GM12872 (cell line): ENCODE results near the gene DENND6B.

Source experiments
- TF ChIP-seq, protein P1 (sequence below): IDR thresholded peaks from 3 replicates; pipeline ENCODE4 v1.5.1; 2011; ENCODE audit warnings: low read depth, mild to moderate bottlenecking, low read length, moderate library complexity; ENCODE audit not compliant: insufficient read depth

Gene DENND6B

DNA sequence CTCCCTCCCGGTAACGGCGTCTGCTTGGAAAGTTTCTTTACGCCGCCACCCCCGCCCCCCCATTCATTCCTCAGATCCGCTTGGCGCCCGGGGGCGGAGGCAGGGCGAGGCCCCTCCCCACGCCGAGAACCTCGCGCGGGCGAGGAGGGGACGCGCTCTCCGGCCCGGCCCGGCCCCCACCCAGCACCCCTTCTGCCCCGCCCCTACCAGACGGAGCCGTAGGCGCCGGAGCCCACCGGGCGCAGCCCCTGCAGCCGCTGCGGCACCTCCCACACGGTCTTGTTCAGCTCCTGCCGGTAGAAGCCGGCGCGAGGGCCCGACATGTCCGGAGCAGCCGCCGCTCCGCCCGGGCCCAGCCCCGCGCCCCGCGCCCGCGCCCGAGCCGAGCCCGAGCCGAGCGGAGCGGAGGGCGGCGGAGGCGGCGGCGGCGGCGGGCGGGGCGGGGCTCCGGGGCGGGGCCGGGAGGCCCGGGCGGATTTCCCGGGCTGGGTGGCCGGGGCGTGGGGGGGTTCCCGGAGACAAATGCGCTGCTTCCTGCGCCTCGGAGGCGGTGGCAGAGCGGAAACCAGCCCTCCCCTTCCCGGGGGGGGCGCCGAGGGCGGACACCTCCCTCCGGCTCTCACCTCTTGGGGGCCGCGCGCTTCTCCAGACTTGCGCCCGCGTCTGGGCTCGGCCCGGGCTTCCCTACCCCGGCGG lies 56.7 kb downstream of the DENND6B start, which contains the start of gene MAPK11:
MAPK11 (minus strand) TSS at position 411 of the 696 bp plus-strand sequence; CDS start at position 323, 88 bp downstream.
- TF ChIP-seq, protein P1, sequence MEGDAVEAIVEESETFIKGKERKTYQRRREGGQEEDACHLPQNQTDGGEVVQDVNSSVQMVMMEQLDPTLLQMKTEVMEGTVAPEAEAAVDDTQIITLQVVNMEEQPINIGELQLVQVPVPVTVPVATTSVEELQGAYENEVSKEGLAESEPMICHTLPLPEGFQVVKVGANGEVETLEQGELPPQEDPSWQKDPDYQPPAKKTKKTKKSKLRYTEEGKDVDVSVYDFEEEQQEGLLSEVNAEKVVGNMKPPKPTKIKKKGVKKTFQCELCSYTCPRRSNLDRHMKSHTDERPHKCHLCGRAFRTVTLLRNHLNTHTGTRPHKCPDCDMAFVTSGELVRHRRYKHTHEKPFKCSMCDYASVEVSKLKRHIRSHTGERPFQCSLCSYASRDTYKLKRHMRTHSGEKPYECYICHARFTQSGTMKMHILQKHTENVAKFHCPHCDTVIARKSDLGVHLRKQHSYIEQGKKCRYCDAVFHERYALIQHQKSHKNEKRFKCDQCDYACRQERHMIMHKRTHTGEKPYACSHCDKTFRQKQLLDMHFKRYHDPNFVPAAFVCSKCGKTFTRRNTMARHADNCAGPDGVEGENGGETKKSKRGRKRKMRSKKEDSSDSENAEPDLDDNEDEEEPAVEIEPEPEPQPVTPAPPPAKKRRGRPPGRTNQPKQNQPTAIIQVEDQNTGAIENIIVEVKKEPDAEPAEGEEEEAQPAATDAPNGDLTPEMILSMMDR: no peak

DNA sequence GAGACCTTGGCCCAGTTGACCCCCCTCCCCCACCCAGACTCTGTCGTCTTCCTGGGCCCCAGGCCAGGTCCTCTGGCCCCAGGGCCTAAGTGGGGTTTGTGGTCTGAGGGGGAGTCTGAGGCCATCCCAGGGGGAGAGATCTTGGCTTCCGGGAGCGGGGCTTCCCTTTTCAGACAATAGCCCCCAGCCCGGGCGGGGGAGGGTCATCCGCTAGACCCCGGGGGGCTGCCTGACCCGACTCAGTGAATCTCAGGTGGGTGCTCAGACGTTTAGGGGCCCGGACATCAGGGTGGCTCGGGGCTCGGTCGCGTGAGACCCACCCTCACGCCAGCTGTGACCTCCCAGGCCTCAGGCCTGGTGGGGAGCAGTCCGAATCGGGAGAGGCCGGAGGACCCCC lies 57.2 kb downstream of the DENND6B start:
- TF ChIP-seq, protein P1: no peak

DNA sequence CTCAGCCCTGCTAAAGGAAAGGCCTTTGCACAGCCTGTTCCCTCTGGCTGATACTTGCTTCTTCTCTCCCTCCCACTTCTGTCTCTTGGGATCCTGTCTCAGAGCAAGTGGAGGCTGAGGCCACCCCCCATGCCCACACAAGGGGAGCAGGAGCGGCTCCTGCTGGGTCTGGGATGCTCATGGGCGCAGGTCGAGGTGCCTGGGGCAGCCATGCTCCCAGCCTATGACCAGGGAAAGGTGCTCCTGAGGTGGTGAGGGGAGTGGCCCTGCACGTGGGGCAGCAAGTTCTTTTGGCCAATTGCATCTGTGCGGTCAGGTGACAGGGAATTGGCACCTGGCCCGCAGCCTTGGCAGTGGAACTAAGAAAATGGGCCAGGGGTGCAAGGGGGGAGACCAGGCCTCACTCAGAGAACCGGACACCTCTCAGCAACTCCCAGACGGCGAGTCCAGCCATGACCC lies 58.1 kb downstream of the DENND6B start:
- TF ChIP-seq, protein P1: no peak

DNA sequence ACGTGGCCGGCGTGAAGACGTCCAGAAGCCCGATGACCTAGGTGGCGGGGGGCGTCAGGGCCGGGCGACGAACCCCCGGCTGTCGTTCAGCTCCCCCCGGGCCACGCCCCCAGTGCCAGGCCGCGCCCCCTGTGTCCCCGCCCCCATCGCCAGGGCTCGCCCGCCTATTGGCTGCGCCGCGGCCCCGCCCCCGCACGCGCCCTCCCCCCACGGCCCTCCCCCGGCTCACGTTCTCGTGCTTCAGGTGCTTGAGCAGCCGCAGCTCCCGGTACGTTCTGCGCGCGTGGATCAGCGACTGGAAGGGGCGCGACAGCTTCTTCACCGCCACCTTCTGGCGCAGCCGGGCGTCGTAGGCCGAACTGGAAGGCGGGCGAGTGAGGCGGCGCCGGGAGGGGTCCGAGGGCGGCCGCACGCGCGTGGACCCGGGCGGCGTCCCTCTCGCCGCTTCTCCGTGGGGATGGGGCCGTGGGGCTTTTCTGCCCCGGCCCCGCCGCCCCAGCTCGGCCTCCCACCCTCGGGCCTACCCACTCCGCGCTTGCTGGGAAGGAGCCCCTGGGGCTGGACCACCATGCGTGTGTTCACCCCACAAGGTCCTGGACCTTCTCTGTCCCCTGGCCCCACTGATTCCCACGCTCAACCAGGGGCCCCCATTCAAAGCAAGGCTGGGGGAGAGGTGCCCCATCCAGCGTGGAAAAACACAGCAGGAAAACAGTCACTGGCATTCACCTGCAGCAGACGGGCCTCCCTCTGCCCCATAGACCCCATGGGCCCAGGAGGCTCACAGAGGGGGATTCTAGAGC lies 59.0 kb downstream of the DENND6B start:
- TF ChIP-seq, protein P1: peak; percentile 32; the same call in 2 of the 3 replicates

DNA sequence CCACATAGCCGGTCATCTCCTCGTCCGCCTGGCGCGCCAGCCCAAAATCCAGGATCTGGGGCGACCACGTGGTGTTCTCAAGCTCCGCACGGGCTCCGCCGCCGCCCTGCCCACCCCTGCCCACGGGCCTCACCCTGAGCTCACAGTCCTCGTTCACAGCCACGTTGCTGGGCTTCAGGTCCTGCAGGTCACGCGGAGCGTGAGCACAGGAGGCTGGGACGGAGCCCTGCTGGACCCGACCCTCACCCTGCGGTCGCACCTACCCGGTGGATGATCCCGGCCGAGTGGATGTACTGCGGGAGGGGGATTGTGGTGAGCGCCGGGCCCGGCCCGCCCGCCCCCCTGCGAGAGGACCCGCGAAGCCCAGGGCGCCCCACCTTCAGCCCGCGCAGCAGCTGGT lies 59.8 kb downstream of the DENND6B start:
- TF ChIP-seq, protein P1: no peak

DNA sequence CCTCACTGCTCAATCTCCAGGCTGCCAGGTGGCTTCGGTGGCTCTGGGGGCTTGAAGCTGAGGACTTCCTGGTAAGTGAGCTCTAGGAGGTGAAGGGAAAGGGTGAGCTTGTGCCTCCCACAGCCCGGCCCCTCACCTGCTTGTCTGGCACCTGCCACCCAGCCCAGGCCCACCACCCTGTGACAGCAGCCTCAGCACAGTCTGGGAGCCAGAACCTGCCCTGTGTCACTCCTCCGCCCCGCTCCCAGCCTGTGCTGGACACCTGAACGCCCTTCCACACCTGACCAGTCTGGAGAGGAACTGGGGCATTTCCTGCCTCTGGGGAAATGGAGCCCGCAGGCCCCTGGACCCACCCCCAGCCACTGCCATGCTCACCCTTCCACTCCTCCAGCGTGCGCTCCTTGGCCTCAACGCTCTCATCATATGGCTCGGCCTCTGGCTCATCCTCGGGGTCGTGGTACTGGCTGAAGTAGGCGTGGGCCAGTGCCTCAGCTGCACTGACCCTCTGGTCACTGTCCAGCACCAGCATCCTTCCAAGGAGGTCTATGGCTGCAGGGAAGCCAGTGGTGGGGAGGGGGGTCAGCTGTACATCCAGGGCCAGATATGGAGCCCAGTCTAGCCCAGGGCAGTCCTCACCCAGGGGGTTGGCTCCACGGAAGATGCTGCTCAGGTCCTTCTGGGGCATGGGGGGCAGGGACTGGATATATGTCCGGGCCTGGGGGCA lies 61.7 kb downstream of the DENND6B start:
- TF ChIP-seq, protein P1: no peak
